SK-N-SH (cell line): ENCODE data around the gene RBM44.

Experiments
- CTCF ChIP-seq: fragments of 200-600 bp; sonication (generic); IDR thresholded peaks from 2 replicates; pipeline ENCODE4 v1.6.1; 2017; ENCODE audit warnings: antibody characterized with exemption, mild to moderate bottlenecking, moderate library complexity
- EP300 ChIP-seq, 2 experiments: IDR thresholded peaks; 2 replicates each; pipeline versions ENCODE4 v1.4.0 to v1.6.1; 2012; ENCODE audit warnings: borderline replicate concordance in 1 of 2, low read depth in 1 of 2, low read length in 1 of 2
- EZH2phosphoT487 ChIP-seq: fragments of 200-600 bp; sonication (generic); IDR thresholded peaks from 2 replicates; pipeline ENCODE4 v1.6.1; 2017; ENCODE audit warnings: low read depth, mixed run types, mild to moderate bottlenecking, antibody characterized with exemption, moderate library complexity, borderline replicate concordance
- RFX5 ChIP-seq: IDR thresholded peaks from 2 replicates; pipeline ENCODE4 v1.6.1; 2012; ENCODE audit warnings: mild to moderate bottlenecking, improper control_type of control experiment, low read length
- USF2 ChIP-seq: fragments of 150-350 bp; IDR thresholded peaks from 2 replicates; pipeline ENCODE4 v1.6.1; 2017; ENCODE audit warnings: antibody characterized with exemption, low read length, low read depth, borderline replicate concordance
- YY1 ChIP-seq: IDR thresholded peaks from 2 replicates; pipeline ENCODE4 v1.4.0; 2012; ENCODE audit warnings: low read depth, mild to moderate bottlenecking
- TF ChIP-seq, protein P1 (sequence below): IDR thresholded peaks from 2 replicates; pipeline ENCODE4 v1.6.1; 2012; ENCODE audit warnings: mild to moderate bottlenecking, low read depth, low read length, moderate library complexity
- TF ChIP-seq, protein P2 (sequence below): IDR thresholded peaks from 2 replicates; pipeline ENCODE4 v1.4.0; 2012; ENCODE audit warnings: low read depth

- TF ChIP-seq CTCF (no peak), RFX5 (no peak), USF2 (no peak), YY1 (no peak), EZH2phosphoT487 (no peak), EP300 (IDR thresholded peaks at IDR 0.05; ENCODE audit: borderline replicate concordance in 1 of 2, low read depth in 1 of 2, low read length in 1 of 2) (no peak)
- TF ChIP-seq, protein P1, sequence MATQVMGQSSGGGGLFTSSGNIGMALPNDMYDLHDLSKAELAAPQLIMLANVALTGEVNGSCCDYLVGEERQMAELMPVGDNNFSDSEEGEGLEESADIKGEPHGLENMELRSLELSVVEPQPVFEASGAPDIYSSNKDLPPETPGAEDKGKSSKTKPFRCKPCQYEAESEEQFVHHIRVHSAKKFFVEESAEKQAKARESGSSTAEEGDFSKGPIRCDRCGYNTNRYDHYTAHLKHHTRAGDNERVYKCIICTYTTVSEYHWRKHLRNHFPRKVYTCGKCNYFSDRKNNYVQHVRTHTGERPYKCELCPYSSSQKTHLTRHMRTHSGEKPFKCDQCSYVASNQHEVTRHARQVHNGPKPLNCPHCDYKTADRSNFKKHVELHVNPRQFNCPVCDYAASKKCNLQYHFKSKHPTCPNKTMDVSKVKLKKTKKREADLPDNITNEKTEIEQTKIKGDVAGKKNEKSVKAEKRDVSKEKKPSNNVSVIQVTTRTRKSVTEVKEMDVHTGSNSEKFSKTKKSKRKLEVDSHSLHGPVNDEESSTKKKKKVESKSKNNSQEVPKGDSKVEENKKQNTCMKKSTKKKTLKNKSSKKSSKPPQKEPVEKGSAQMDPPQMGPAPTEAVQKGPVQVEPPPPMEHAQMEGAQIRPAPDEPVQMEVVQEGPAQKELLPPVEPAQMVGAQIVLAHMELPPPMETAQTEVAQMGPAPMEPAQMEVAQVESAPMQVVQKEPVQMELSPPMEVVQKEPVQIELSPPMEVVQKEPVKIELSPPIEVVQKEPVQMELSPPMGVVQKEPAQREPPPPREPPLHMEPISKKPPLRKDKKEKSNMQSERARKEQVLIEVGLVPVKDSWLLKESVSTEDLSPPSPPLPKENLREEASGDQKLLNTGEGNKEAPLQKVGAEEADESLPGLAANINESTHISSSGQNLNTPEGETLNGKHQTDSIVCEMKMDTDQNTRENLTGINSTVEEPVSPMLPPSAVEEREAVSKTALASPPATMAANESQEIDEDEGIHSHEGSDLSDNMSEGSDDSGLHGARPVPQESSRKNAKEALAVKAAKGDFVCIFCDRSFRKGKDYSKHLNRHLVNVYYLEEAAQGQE = no peak
- TF ChIP-seq, protein P2, sequence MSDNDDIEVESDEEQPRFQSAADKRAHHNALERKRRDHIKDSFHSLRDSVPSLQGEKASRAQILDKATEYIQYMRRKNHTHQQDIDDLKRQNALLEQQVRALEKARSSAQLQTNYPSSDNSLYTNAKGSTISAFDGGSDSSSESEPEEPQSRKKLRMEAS = no peak
These were observed 90.4 kb downstream of the RBM44 start for GRCh38 chr2:237889016-237889415.
